ENCODE results near the gene KIF12. TPM values are rescaled to one million over a fixed set of nuclear protein-coding genes. Genes with fewer than 3 reads are reported as not detected.
A peak's percentile ranks its signal among the peaks of the same experiment; 100 is the strongest.

The KIF12 gene
- total and polyA plus RNA-seq, 2 donors (not counting 1 experiment from before 2014, with no cell fraction given) = not detected

DNA sequence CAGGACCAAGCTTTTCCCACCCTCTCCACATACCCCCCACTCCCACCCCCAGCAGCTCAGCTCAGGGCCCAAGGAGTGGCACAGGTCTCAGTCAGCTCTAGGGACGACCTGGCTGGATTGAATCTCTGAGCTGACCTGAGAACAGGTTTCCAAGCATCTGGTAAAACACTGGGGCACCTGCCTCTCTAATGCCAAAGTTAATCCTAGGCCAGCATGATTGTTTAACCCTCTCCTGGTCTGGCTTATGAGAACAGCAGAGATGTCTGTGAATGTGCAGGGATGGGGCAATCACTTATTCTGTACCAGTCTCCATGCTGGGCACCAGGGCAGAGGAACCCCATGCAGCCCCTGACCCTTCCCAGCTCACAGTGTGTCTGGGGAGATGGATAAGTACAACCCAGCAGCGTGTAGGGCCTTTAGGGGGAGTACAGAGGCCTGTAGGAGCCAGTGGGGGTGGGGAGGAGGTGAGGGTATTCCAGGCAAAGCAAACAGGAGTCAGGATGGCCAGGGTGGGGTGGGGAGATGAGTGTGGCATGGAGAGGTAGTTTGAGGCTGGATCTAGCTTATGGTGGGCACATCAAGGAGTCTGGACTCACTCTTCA, 678 bp upstream of the KIF12 start:
- H3K27ac ChIP-seq (ENCODE audit: insufficient read depth, low read length) = no peak overlapping the region
- H3K9me3 ChIP-seq (ENCODE audit: control insufficient read depth, insufficient read depth, low read depth, low read length) = no peaks in the 10 kb centered on the region
- no peak overlapping the region for H3K9ac ChIP-seq (ENCODE audit: insufficient read depth, low read length)
- DNase-seq (ENCODE audit: low read depth in 2 of 2) = no peak
- no peak overlapping the region for H3K4me2 ChIP-seq (ENCODE audit: extremely low read depth, insufficient read depth, low read length)
- TF ChIP-seq, protein P1, sequence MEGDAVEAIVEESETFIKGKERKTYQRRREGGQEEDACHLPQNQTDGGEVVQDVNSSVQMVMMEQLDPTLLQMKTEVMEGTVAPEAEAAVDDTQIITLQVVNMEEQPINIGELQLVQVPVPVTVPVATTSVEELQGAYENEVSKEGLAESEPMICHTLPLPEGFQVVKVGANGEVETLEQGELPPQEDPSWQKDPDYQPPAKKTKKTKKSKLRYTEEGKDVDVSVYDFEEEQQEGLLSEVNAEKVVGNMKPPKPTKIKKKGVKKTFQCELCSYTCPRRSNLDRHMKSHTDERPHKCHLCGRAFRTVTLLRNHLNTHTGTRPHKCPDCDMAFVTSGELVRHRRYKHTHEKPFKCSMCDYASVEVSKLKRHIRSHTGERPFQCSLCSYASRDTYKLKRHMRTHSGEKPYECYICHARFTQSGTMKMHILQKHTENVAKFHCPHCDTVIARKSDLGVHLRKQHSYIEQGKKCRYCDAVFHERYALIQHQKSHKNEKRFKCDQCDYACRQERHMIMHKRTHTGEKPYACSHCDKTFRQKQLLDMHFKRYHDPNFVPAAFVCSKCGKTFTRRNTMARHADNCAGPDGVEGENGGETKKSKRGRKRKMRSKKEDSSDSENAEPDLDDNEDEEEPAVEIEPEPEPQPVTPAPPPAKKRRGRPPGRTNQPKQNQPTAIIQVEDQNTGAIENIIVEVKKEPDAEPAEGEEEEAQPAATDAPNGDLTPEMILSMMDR (conservative IDR thresholded peaks at IDR 0.05 in 1 of 2, IDR thresholded peaks at IDR 0.05 in 1 of 2; ENCODE audit: low read depth in 1 of 2, low read length in 2 of 2) = no peak
- TF ChIP-seq EZH2 (IDR thresholded peaks at IDR 0.05; ENCODE audit: low read length, missing control alignments) = no peak
- H3K4me3 ChIP-seq (replicated peaks in 1 of 4; ENCODE audit: control extremely low read depth in 1 of 4, insufficient read depth in 1 of 4, low read depth in 3 of 4, low read length in 4 of 4) = no peak overlapping the region
- no peaks in the 10 kb centered on the region for H3K36me3 ChIP-seq (ENCODE audit: control insufficient read depth, insufficient read depth, low read length)
- H2AFZ ChIP-seq (ENCODE audit: low read length) = no peak overlapping the region
- peaks cover 25% of the 10 kb centered on the region for H3K27me3 ChIP-seq (ENCODE audit: control insufficient read depth, insufficient read depth, low read length)
- H3K79me2 ChIP-seq (ENCODE audit: control insufficient read depth, insufficient read depth, low read length) = no peaks in the 10 kb centered on the region
- no peaks in the 10 kb centered on the region for H4K20me1 ChIP-seq (ENCODE audit: control insufficient read depth, extremely low read depth, insufficient read depth, low read length)
- no peaks in the 10 kb centered on the region for H3K4me1 ChIP-seq (ENCODE audit: control insufficient read depth, extremely low read depth, insufficient read depth, low read length)

GRCh38 chr9:114098021-114098935, 814 bp downstream of the KIF12 start:
- no peak overlapping the region for H2AFZ ChIP-seq (ENCODE audit: low read length)

DNA sequence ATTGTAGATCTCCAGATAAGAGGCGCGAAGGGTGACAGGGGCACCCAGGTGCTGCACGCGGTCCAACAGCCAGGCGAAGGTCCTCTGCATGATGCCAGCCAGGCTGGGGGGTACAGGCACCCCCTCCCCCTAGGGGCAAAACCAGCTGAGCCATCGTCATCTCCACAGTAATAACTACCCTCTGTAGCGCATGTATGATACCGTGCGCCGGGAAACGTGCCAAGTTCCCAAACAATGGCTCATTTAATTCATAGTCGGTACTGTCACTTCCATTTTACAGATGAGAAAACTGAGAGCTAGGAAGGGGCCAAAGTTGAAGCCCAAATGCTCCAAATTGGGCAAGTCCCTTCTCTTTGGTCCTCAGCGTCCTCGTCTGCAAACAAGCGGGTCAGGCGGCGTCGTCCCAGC, 1.5 kb downstream of the KIF12 start:
- H2AFZ ChIP-seq (ENCODE audit: low read length) = no peak overlapping the region
- peak in 1 of 2 donors; percentile 31 for DNase-seq (ENCODE audit: low read depth in 2 of 2)
- TF ChIP-seq, protein P1 (conservative IDR thresholded peaks at IDR 0.05 in 1 of 2, IDR thresholded peaks at IDR 0.05 in 1 of 2; ENCODE audit: low read depth in 1 of 2, low read length in 2 of 2) = no peak
- no peak for TF ChIP-seq EZH2 (IDR thresholded peaks at IDR 0.05; ENCODE audit: low read length, missing control alignments)
- no peaks in the 10 kb centered on the region for H3K4me1 ChIP-seq (ENCODE audit: control insufficient read depth, extremely low read depth, insufficient read depth, low read length)
- H3K4me2 ChIP-seq (ENCODE audit: extremely low read depth, insufficient read depth, low read length) = no peak overlapping the region
- H3K27me3 ChIP-seq (ENCODE audit: control insufficient read depth, insufficient read depth, low read length) = peaks cover 25% of the 10 kb centered on the region
- H4K20me1 ChIP-seq (ENCODE audit: control insufficient read depth, extremely low read depth, insufficient read depth, low read length) = no peaks in the 10 kb centered on the region
- no peak overlapping the region for H3K9ac ChIP-seq (ENCODE audit: insufficient read depth, low read length)
- H3K27ac ChIP-seq (ENCODE audit: insufficient read depth, low read length) = no peak overlapping the region
- H3K36me3 ChIP-seq (ENCODE audit: control insufficient read depth, insufficient read depth, low read length) = no peaks in the 10 kb centered on the region
- H3K9me3 ChIP-seq (ENCODE audit: control insufficient read depth, insufficient read depth, low read depth, low read length) = no peaks in the 10 kb centered on the region
- H3K79me2 ChIP-seq (ENCODE audit: control insufficient read depth, insufficient read depth, low read length) = no peaks in the 10 kb centered on the region
- H3K4me3 ChIP-seq (replicated peaks in 1 of 4; ENCODE audit: control extremely low read depth in 1 of 4, insufficient read depth in 1 of 4, low read depth in 3 of 4, low read length in 4 of 4) = peak overlapping the region in 1 of 4 experiments; percentile 40

More at GRCh38 chr9:114098021-114098935, 814 bp downstream of the KIF12 start:
- H3K36me3 ChIP-seq (ENCODE audit: control insufficient read depth, insufficient read depth, low read length) = no peaks in the 10 kb centered on the region
- no peak overlapping the region for H3K9ac ChIP-seq (ENCODE audit: insufficient read depth, low read length)
- H3K79me2 ChIP-seq (ENCODE audit: control insufficient read depth, insufficient read depth, low read length) = no peaks in the 10 kb centered on the region
- no peaks in the 10 kb centered on the region for H3K4me1 ChIP-seq (ENCODE audit: control insufficient read depth, extremely low read depth, insufficient read depth, low read length)
- TF ChIP-seq, protein P1 (conservative IDR thresholded peaks at IDR 0.05 in 1 of 2, IDR thresholded peaks at IDR 0.05 in 1 of 2; ENCODE audit: low read depth in 1 of 2, low read length in 2 of 2) = no peak
- TF ChIP-seq EZH2 (IDR thresholded peaks at IDR 0.05; ENCODE audit: low read length, missing control alignments) = no peak
- H3K9me3 ChIP-seq (ENCODE audit: control insufficient read depth, insufficient read depth, low read depth, low read length) = no peaks in the 10 kb centered on the region
- H4K20me1 ChIP-seq (ENCODE audit: control insufficient read depth, extremely low read depth, insufficient read depth, low read length) = no peaks in the 10 kb centered on the region
- no peak for DNase-seq (ENCODE audit: low read depth in 2 of 2)
- H3K27ac ChIP-seq (ENCODE audit: insufficient read depth, low read length) = no peak overlapping the region
- H3K4me3 ChIP-seq (replicated peaks in 1 of 4; ENCODE audit: control extremely low read depth in 1 of 4, insufficient read depth in 1 of 4, low read depth in 3 of 4, low read length in 4 of 4) = peak overlapping the region in 1 of 4 experiments; percentile 40
- no peak overlapping the region for H3K4me2 ChIP-seq (ENCODE audit: extremely low read depth, insufficient read depth, low read length)
- peaks cover 25% of the 10 kb centered on the region for H3K27me3 ChIP-seq (ENCODE audit: control insufficient read depth, insufficient read depth, low read length)

All from fibroblast of lung (primary cell).